Right atrium auricular region (tissue), 2 donors: Measurements from ENCODE around the gene NAXE. TPM values are rescaled to one million over a fixed set of nuclear protein-coding genes. Genes with fewer than 3 reads are reported as not detected.
A peak's percentile ranks its signal among the peaks of the same experiment; 100 is the strongest.

Source experiments
- DNase-seq: peaks from one replicate; pipeline ENCODE4 v3.0.0-alpha.2; 2019; ENCODE audit warnings: low spot score
- H3K27ac ChIP-seq, 2 donors: fragments of 200-600 bp; sonication (generic); 1 replicate in 1 of 2; 2 replicates in 1 of 2; pipeline ENCODE4 v1.5.1; 2016 to 2019
- H3K27me3 ChIP-seq, 2 donors: fragments of 200-600 bp; sonication (generic); one replicate each; pipeline versions ENCODE4 v1.5.1 to v1.6.0; 2017 to 2019
- H3K36me3 ChIP-seq: fragments of 200-600 bp; sonication (generic); one replicate; pipeline ENCODE4 v1.5.1; 2016
- H3K4me1 ChIP-seq, 2 donors: fragments of 200-600 bp; sonication (generic); one replicate each; pipeline versions ENCODE4 v1.5.1 to v1.6.0; 2017 to 2019
- H3K4me3 ChIP-seq, 2 donors: fragments of 200-600 bp; sonication (generic); 1 replicate in 1 of 2; 2 replicates in 1 of 2; pipeline ENCODE4 v1.5.1; 2017 to 2019; ENCODE audit warnings: mild to moderate bottlenecking in 1 of 2, moderate library complexity in 1 of 2
- H3K9me3 ChIP-seq, 2 donors: fragments of 200-600 bp; sonication (generic); one replicate each; pipeline ENCODE4 v1.5.1; 2019
- CTCF ChIP-seq, 2 donors: fragments of 200-600 bp; sonication (generic); IDR thresholded peaks; one replicate each; pipeline ENCODE4 v1.5.1; 2019; ENCODE audit warnings: antibody characterized with exemption in 2 of 2
- total RNA-seq, 2 donors: library from RNA; depleted of rRNA; stranded (reverse); fragments of >200 nt; gene quantifications; one replicate each; pipeline ENCODE4 v1.1.0, GENCODE V29; 2016

Gene NAXE
- total RNA-seq, 2 donors from 2014 or later = 85.3 to 96.3 TPM

DNA sequence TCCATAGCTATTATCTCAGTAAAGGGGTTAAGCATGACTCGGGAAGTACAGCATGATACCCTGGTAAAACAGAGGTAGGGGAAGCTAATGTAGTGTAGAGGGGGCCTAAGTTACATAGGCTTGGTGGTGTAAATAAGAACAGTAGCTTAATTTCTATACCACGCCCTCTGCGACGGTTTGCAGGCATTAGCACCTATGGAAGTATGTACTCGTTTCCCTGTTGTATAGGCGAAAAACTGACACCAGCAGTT, 470 bp upstream of the NAXE start:
- peaks cover 0 to 14% of the 10 kb centered on the region in 2 donors for H3K4me1 ChIP-seq
- H3K27ac ChIP-seq = peak overlapping the region; percentile 84 to 86
- H3K4me3 ChIP-seq = peak overlapping the region; percentile 55 to 71
- H3K36me3 ChIP-seq = peaks cover 27% of the 10 kb centered on the region
- no peak for TF ChIP-seq CTCF (IDR thresholded peaks at IDR 0.05)
- H3K9me3 ChIP-seq = no peaks in the 10 kb centered on the region
- no peak for DNase-seq
- H3K27me3 ChIP-seq = no peaks in the 10 kb centered on the region

- H3K36me3 ChIP-seq = peaks cover 27% of the 10 kb centered on the region
- no peak for DNase-seq
- H3K9me3 ChIP-seq = no peaks in the 10 kb centered on the region
- H3K4me3 ChIP-seq = peak overlapping the region; percentile 55 to 71
- peak overlapping the region; percentile 84 to 86 for H3K27ac ChIP-seq
- H3K4me1 ChIP-seq = peaks cover 0 to 14% of the 10 kb centered on the region in 2 donors
- no peak for TF ChIP-seq CTCF (IDR thresholded peaks at IDR 0.05)
- no peaks in the 10 kb centered on the region for H3K27me3 ChIP-seq
Observed at GRCh38 chr1:156592158-156592909, 758 bp downstream of the NAXE start.

GRCh38 chr1:156592910-156593660, 1.5 kb downstream of the NAXE start:
- DNase-seq = no peak
- Histone ChIP-seq H3K4me3 (no peak overlapping the region), H3K36me3 (peaks cover 27% of the 10 kb centered on the region), H3K9me3 (no peaks in the 10 kb centered on the region), H3K27ac (no peak overlapping the region), H3K27me3 (no peaks in the 10 kb centered on the region), H3K4me1 (peaks cover 0 to 14% of the 10 kb centered on the region in 2 donors)
- TF ChIP-seq CTCF (IDR thresholded peaks at IDR 0.05) = no peak

DNA sequence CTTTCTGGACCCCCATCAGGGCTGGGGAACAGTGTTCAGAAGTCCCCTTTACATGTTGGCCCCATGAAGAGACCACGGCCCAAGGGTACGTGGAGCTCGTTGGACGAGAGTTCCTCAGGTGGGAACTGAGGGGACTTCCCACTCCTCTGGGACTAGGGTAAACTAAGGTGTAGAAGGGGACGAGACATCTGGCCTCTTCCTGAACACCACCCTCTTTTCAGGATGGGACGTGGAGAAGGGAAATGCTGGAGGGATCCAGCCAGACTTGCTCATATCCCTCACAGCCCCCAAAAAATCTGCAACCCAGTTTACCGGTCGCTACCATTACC, 2.0 kb downstream of the NAXE start:
- H3K36me3 ChIP-seq = peaks cover 27% of the 10 kb centered on the region
- H3K4me1 ChIP-seq = peaks cover 0 to 14% of the 10 kb centered on the region in 2 donors
- no peak for TF ChIP-seq CTCF (IDR thresholded peaks at IDR 0.05)
- H3K9me3 ChIP-seq = no peaks in the 10 kb centered on the region
- no peak for DNase-seq
- H3K27me3 ChIP-seq = no peaks in the 10 kb centered on the region
- H3K27ac ChIP-seq = no peak overlapping the region
- no peak overlapping the region for H3K4me3 ChIP-seq

- Histone ChIP-seq H3K27me3 (no peaks in the 10 kb centered on the region), H3K4me3 (no peak overlapping the region), H3K36me3 (peaks cover 27% of the 10 kb centered on the region), H3K9me3 (no peaks in the 10 kb centered on the region), H3K27ac (no peak overlapping the region), H3K4me1 (peaks cover 0 to 14% of the 10 kb centered on the region in 2 donors)
- DNase-seq = no peak
- TF ChIP-seq CTCF (IDR thresholded peaks at IDR 0.05) = no peak
Observed at GRCh38 chr1:156594190-156594589, 2.6 kb downstream of the NAXE start.
